Effector memory CD4-positive, alpha-beta T cell (primary cell): ENCODE data around the gene CELSR1.

Experiments
- DNase-seq, 3 donors: peaks; one replicate each; pipeline ENCODE4 v3.0.0-alpha.2; 2020
- H3K27ac ChIP-seq: 2 replicates; pipeline ENCODE4 v1.7.0; 2013; ENCODE audit warnings: mild to moderate bottlenecking, low read length, moderate library complexity; ENCODE audit not compliant: insufficient read depth, poor library complexity, severe bottlenecking
- H3K27me3 ChIP-seq: replicated peaks from 2 replicates; pipeline ENCODE4 v1.7.0; 2013; ENCODE audit warnings: mild to moderate bottlenecking, low read length; ENCODE audit not compliant: insufficient read depth, control insufficient read depth, poor library complexity, severe bottlenecking
- H3K36me3 ChIP-seq: 2 replicates; pipeline ENCODE4 v1.7.0; 2013; ENCODE audit warnings: mild to moderate bottlenecking, low read length, moderate library complexity; ENCODE audit not compliant: control insufficient read depth, insufficient read depth
- H3K4me1 ChIP-seq: 2 replicates; pipeline ENCODE4 v1.7.0; 2013; ENCODE audit warnings: low read length, mild to moderate bottlenecking; ENCODE audit not compliant: control insufficient read depth, insufficient read depth, poor library complexity, severe bottlenecking
- H3K4me3 ChIP-seq: 2 replicates; pipeline ENCODE4 v1.7.0; 2013; ENCODE audit warnings: low read length, low read depth, mild to moderate bottlenecking; ENCODE audit not compliant: insufficient read depth, poor library complexity, severe bottlenecking
- H3K9me3 ChIP-seq: 2 replicates; pipeline ENCODE4 v1.7.0; 2013; ENCODE audit warnings: mild to moderate bottlenecking, low read length, moderate library complexity; ENCODE audit not compliant: control insufficient read depth

The CELSR1 gene

DNA sequence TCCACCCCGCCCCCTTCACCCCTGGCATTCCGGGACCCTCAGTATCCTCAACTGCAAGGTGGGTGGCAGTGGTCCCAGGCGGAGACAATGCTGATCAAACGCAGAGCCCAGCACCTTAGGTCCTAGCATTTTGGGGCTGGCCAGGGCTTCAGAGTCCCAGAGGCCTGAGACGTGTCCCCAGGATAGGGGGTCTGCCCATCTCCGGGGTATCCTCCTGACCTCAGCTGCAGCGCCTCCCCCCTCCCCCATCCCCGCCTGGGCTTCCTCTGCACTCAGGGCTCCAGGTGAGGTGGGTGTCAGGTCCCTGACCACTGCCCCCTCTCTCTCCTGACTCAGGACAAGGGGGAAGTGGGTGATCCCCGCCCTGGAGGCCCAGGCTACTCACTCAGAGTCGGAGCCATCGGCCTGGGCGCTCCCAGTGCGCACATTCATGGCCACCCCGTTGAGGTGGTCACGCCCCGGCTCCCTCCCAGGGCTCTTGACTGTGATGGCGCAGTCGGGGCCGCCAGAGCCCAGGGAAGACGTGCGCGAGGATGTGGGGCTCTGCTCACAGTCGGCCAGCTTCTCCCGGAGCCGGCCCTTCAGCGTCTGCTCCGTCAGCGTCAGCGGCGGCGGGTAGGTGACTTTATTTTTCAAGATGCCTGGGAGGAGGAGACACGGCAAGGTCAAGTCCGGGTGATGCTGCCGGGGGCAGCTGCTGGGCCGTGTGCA, 173.7 kb downstream of the CELSR1 start:
- no peak overlapping the region for H3K4me3 ChIP-seq
- no peaks in the 10 kb centered on the region for H3K4me1 ChIP-seq
- H3K9me3 ChIP-seq = no peaks in the 10 kb centered on the region
- H3K36me3 ChIP-seq = no peaks in the 10 kb centered on the region
- no peak for DNase-seq
- no peak overlapping the region for H3K27ac ChIP-seq
- H3K27me3 ChIP-seq = peaks cover 3% of the 10 kb centered on the region

DNA sequence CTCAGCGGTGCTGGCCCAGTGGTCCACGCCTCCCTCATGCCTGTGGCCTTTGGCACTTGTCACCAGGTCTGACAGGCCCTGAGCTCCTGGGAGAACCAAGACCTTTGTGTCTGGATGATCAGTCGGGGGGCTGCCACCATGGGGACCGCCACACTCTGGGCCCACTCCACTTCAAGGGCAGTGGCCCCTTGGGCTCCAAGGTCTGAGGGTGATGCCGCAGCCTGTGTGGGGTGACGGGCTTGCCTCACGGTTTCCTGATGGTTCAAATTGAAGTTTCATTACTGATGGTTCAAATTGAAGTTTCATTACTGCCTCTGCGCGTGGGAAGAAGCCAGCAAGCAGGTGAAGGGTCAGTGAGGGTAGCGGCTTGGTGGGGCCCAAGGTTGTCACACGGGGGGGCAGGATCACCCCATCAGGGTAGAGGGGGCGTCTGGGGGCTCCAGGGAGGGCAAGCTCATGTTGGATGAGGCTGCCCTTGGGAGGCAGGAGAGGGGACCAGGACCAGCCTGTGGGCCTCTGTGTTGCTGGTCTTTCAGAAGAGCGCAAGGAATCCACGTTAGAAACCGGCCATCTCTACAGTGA, 174.4 kb downstream of the CELSR1 start:
- H3K4me3 ChIP-seq = no peak overlapping the region

DNA sequence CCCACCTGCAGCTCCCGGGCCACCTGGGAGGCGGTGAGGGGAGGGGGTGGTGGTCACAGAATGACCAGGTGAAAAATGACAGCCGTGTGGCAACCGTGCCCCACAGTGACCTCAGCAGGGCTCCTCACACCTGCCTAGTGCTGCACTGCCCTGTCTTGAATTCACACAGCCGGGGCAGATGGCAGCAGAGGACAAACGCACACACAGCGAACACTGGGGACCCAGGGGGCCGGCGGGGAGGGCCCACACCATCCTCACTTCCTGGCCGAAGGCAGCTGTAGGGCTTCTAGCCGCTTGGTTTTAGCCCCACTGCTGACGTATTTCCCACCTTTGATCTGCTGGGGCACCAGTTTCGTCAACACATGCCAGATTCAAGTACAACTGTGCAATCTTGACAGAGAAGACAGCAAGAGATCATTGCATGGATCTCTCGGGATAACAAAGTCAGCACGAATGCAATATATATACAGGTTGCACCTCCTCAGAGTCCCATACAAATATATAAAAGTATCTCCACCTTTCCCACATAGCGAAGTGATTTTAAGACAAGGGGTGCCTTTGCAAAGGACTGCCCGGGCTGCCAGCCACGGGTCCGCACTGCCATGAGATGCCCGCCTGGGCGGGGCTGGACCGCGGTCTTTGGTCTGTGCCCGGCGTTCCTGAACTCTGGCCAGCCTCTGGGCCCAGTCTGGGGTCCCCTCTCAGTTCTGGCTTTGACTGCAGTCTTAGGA, 175.1 kb downstream of the CELSR1 start:
- Histone ChIP-seq H3K27ac (no peak overlapping the region), H3K4me1 (no peaks in the 10 kb centered on the region), H3K9me3 (no peaks in the 10 kb centered on the region), H3K27me3 (no peaks in the 10 kb centered on the region), H3K36me3 (peaks cover 4% of the 10 kb centered on the region), H3K4me3 (no peak overlapping the region)
- DNase-seq = no peak

More for the DNA sequence above, 174.4 kb downstream of the CELSR1 start:
- Histone ChIP-seq H3K36me3 (no peaks in the 10 kb centered on the region), H3K9me3 (no peaks in the 10 kb centered on the region), H3K4me1 (no peaks in the 10 kb centered on the region), H3K27me3 (peaks cover 3% of the 10 kb centered on the region), H3K27ac (no peak overlapping the region)
- no peak for DNase-seq

DNA sequence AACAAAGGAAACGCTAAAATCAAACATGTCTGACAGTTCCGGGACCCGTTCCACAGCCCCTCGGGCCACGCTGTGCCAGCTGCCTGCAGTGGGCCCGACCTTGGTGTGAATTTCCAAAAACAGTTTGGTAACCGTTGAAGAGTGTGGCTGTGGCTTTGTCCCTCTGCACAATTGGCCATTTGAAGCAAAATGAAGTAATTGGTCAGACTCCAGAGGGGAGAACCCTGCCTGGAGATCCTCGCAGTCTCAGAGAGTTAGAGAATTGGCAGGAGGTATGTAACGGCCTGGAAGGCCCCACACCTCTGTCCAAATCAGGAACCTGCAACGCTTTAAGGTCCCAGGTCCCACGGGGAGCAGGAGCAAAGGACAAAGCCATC, 175.6 kb downstream of the CELSR1 start:
- no peak for DNase-seq
- Histone ChIP-seq H3K27ac (no peak overlapping the region), H3K4me1 (no peaks in the 10 kb centered on the region), H3K4me3 (no peak overlapping the region), H3K36me3 (peaks cover 9% of the 10 kb centered on the region), H3K27me3 (no peaks in the 10 kb centered on the region), H3K9me3 (no peaks in the 10 kb centered on the region)

DNA sequence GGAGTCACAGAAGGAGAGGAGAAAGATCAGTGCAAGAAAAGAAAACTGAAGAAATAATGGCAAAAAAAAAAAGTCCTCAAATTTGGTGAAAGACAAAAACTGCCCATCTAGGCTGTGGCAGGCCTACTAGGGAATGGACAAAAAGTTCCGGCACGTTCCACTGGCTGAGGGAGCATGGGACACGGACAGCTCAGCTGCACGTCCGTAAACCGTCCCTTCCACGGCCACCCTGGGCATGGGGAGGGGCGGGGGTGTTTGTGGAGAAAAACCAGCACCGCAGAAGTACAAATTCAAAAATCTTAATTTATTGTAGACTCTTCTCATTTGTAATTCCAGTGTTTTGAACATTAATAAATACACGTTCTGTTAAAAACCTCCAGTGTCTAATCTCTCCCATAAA, 176.5 kb downstream of the CELSR1 start:
- Histone ChIP-seq H3K4me1 (no peaks in the 10 kb centered on the region), H3K27me3 (no peaks in the 10 kb centered on the region), H3K9me3 (no peaks in the 10 kb centered on the region), H3K27ac (no peak overlapping the region), H3K4me3 (no peak overlapping the region), H3K36me3 (peaks cover 17% of the 10 kb centered on the region)
- no peak for DNase-seq

DNA sequence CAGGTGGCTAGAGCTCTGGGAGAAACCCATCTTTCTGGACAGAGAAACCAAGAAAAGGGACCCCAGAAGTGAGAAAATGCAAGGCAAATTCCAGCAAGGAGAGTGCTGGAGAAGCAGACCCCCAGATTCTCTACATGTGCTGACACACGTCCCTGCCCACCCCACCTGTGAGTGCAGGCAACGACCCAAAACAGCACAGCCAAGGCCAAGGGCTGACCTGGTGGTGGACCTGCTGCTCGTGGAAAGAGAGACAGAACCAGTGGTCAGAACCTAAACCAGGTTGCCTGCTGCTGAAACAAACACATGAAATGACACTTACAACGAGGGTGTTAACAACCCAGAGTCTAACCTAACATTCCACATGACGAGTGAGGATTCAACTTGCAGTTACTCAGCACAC, 177.3 kb downstream of the CELSR1 start:
- Histone ChIP-seq H3K36me3 (peaks cover 21% of the 10 kb centered on the region), H3K4me3 (no peak overlapping the region), H3K27me3 (no peaks in the 10 kb centered on the region), H3K27ac (no peak overlapping the region), H3K9me3 (no peaks in the 10 kb centered on the region), H3K4me1 (no peaks in the 10 kb centered on the region)
- DNase-seq = no peak

DNA sequence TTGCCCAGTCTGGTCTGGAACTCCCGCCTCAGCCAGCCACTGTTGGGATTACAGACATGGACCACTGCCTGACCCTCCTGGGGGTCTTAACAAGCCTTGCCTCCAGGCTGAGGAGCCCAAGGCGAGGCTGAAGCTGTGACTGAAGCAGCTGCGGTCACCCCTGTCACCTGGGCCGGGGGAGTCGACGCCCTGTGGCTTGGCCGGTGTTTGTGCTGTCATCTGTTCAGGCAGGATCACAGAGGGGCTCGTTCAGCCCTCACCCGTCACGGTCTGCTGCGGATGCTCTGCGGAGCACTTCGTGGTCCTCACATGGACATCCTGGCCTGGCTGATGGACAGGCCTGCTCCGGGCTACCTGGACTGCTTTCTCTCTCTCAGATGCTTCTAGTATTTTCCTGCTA, 178.1 kb downstream of the CELSR1 start:
- no peak for DNase-seq
- no peaks in the 10 kb centered on the region for H3K4me1 ChIP-seq
- no peaks in the 10 kb centered on the region for H3K9me3 ChIP-seq
- H3K27me3 ChIP-seq = no peaks in the 10 kb centered on the region
- no peak overlapping the region for H3K4me3 ChIP-seq
- H3K36me3 ChIP-seq = peaks cover 23% of the 10 kb centered on the region
- no peak overlapping the region for H3K27ac ChIP-seq

DNA sequence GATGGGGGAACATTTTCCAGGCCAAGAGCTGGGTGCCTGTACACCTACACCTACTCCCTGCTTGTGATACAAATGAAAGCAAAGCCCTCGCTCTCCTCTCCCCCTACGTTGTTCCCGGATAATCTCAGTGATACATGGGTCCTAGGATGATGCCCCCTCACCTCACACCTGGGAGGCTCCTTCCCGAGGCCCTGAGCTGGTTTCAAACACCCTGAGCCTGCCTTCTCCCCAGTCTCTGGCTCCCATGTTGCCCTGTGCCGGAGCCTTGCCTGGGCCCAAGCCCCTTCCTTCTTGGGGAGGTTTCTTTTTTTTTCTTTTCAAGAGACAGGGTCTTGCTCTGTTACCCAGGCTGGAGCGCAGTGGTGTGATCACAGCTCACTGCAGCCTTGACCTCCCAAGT, 178.7 kb downstream of the CELSR1 start:
- H3K9me3 ChIP-seq = no peaks in the 10 kb centered on the region
- no peak overlapping the region for H3K27ac ChIP-seq
- no peaks in the 10 kb centered on the region for H3K4me1 ChIP-seq
- H3K36me3 ChIP-seq = peaks cover 29% of the 10 kb centered on the region
- DNase-seq = no peak
- H3K27me3 ChIP-seq = no peaks in the 10 kb centered on the region
- no peak overlapping the region for H3K4me3 ChIP-seq

DNA sequence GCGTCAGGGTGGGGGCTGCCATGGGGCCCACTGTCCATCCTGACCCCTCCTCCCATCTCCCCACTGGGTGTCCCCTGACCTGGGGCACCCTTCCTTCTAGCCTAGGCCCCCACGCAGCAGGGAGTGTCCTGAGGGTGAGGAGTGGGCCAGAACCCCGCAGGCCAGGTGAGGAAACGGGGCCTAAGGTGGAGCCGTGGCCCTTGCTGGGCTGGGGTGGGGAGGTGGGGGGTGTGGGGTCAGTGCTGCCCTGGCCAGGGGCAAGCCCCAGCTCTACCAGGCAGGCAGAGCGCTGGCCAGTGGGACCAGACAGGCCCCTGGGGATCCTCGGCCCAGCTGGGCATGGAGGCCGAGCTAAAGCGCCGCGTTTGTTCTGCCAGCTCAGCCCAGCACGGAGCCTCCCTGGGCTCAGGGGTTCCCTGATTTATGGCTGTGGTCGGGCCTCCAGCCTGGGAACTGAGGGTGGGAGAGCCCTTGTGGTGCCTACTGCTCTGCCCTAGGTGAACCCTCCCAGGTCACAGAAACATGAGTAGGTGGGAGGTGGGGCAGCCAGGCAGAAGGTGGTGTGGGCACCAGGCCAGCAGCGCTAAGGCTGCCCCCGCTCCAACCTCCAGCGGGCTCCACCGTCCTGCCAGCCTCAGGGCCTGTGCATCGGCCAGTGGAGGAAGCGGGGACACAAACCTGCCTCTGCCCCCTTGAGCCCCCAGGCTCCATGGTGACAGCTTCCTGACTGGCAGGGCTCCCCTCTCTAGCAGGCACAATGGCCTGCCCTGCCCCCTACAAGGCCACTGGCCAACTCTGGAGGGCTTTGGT, 179.5 kb downstream of the CELSR1 start:
- peaks cover 37% of the 10 kb centered on the region for H3K36me3 ChIP-seq
- H3K9me3 ChIP-seq = no peaks in the 10 kb centered on the region
- H3K27me3 ChIP-seq = no peaks in the 10 kb centered on the region
- H3K4me1 ChIP-seq = no peaks in the 10 kb centered on the region
- H3K4me3 ChIP-seq = no peak overlapping the region
- no peak overlapping the region for H3K27ac ChIP-seq
- no peak for DNase-seq
